Astrocyte of the cerebellum (primary cell): ENCODE measurements around the gene SEMA3F.

Experiments
- DNase-seq: peaks from one replicate; pipeline ENCODE4 v3.0.0-alpha.2; 2011; ENCODE audit warnings: low read depth
- H3K4me3 ChIP-seq: 2 replicates; pipeline ENCODE4 v1.5.1; 2011; ENCODE audit warnings: mild to moderate bottlenecking, low read depth, low read length, moderate library complexity
- CTCF ChIP-seq: IDR thresholded peaks from 2 replicates; pipeline ENCODE4 v1.5.1; 2012; ENCODE audit warnings: low read length, low read depth, moderate library complexity, mild to moderate bottlenecking; ENCODE audit errors: missing control alignments
- in situ Hi-C: cut with HindIII; loops from 2 replicates; pipeline ENCODE4 v1.10.0; 2017; ENCODE audit warnings: low sequenced_read_pairs

The SEMA3F gene

GRCh38 chr3:50218448-50218847, 63.3 kb downstream of the SEMA3F start:
- in situ Hi-C loops, result no loop called here
- DNase-seq, result no peak
- no peak overlapping the region for H3K4me3 ChIP-seq
- TF ChIP-seq CTCF, result no peak

- no peak for DNase-seq
- no peak for TF ChIP-seq CTCF
- no peak overlapping the region for H3K4me3 ChIP-seq
- in situ Hi-C loops, result no loop called here
Measured at GRCh38 chr3:50219285-50219684, 64.2 kb downstream of the SEMA3F start.

GRCh38 chr3:50220109-50220508, 65.0 kb downstream of the SEMA3F start:
- H3K4me3 ChIP-seq, result no peak overlapping the region
- DNase-seq, result no peak
- TF ChIP-seq CTCF, result no peak
- in situ Hi-C loops, result no loop called here

GRCh38 chr3:50221051-50221410, 65.9 kb downstream of the SEMA3F start:
- TF ChIP-seq CTCF, result no peak
- DNase-seq, result no peak
- no peak overlapping the region for H3K4me3 ChIP-seq
- in situ Hi-C loops, result no loop called here

- H3K4me3 ChIP-seq, result no peak overlapping the region
- DNase-seq, result no peak
- no peak for TF ChIP-seq CTCF
- in situ Hi-C loops, result no loop called here
Measured at GRCh38 chr3:50221411-50222168, 66.5 kb downstream of the SEMA3F start.

GRCh38 chr3:50222169-50222528, 67.0 kb downstream of the SEMA3F start:
- DNase-seq, result no peak
- H3K4me3 ChIP-seq, result no peak overlapping the region
- in situ Hi-C loops, result no loop called here
- no peak for TF ChIP-seq CTCF

- in situ Hi-C loops, result no loop called here
- no peak for TF ChIP-seq CTCF
- H3K4me3 ChIP-seq, result no peak overlapping the region
- DNase-seq, result no peak
Measured at GRCh38 chr3:50224639-50225038, 69.5 kb downstream of the SEMA3F start.
